ENCODE results near the gene ZBTB8OS.
"Not testable (repeated sequence)": the region's sequence is repeated elsewhere in the genome, so short reads cannot be mapped to it uniquely, and the experiment has no call there.

Gene ZBTB8OS

DNA sequence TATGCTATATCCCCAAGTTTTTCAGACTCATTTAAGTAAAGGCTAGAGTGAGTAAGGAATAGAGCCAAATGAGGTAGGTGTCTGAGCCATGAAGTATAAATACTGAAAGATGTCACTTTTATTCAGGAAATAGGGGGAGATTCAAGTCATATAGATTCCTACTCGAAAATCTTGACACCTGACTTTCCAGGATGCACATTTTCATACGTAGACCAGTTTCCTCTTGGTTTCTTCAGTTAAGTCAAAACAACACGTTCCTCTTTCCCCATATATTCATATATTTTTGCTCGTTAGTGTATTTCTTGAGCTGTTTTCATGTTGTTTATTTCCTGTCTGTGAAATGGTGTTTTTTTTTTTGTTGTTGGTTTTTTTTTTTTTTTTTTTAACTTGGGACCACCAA is 29.6 kb upstream of the ZBTB8OS start:
- not testable (repeated sequence) for H3K27me3 ChIP-seq (ENCODE audit: control insufficient read depth, insufficient read depth, low read length); H3K4me1 ChIP-seq (ENCODE audit: control insufficient read depth, insufficient read depth, low read length); H3K9me3 ChIP-seq (ENCODE audit: control insufficient read depth, low read length); H3K4me3 ChIP-seq (ENCODE audit: low read length); H3K36me3 ChIP-seq (ENCODE audit: control insufficient read depth, insufficient read depth, low read length); H3K9ac ChIP-seq (ENCODE audit: low read length)

DNA sequence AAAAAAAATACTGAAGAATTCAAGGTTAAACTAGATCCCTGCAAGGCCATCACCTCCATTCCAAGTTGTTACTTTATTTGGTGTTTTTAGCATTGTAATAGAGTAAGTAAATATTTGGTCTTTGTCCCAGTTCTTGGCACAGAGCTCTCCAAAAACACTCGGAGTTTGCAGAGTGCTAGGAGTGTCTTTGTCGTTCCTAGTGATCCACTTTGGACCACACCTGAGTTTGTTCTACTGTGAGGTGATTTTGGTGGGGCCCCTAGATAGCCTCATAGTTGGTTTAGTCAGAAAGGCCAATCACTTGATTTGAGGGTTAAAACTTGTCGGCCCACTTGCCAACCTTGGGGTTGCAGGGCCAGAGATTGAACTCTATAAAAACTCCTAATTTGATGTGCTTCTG is 26.6 kb upstream of the ZBTB8OS start:
- H3K4me3 ChIP-seq (ENCODE audit: low read length): no peak overlapping the region
- no peaks in the 10 kb centered on the region for H3K4me1 ChIP-seq (ENCODE audit: control insufficient read depth, insufficient read depth, low read length)
- H3K27me3 ChIP-seq (ENCODE audit: control insufficient read depth, insufficient read depth, low read length): no peaks in the 10 kb centered on the region
- H3K9me3 ChIP-seq (ENCODE audit: control insufficient read depth, low read length): no peaks in the 10 kb centered on the region
- H3K9ac ChIP-seq (ENCODE audit: low read length): no peak overlapping the region
- no peaks in the 10 kb centered on the region for H3K36me3 ChIP-seq (ENCODE audit: control insufficient read depth, insufficient read depth, low read length)

DNA sequence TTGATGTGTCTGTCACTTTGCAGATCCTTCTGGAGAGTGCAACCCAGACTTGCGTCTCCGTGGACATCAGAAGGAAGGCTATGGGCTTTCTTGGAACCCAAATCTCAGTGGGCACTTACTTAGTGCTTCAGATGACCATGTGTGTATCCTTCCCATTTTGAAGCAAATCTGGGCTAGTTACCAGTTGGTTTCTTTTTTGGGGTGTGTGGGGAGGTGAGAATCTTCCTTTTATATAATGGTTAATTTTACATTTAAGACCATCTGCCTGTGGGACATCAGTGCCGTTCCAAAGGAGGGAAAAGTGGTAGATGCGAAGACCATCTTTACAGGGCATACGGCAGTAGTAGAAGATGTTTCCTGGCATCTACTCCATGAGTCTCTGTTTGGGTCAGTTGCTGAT is 18.4 kb upstream of the ZBTB8OS start:
- not testable (repeated sequence) for H3K36me3 ChIP-seq (ENCODE audit: control insufficient read depth, insufficient read depth, low read length); H3K9ac ChIP-seq (ENCODE audit: low read length); H3K27me3 ChIP-seq (ENCODE audit: control insufficient read depth, insufficient read depth, low read length); H3K4me1 ChIP-seq (ENCODE audit: control insufficient read depth, insufficient read depth, low read length); H3K9me3 ChIP-seq (ENCODE audit: control insufficient read depth, low read length); H3K4me3 ChIP-seq (ENCODE audit: low read length)

DNA sequence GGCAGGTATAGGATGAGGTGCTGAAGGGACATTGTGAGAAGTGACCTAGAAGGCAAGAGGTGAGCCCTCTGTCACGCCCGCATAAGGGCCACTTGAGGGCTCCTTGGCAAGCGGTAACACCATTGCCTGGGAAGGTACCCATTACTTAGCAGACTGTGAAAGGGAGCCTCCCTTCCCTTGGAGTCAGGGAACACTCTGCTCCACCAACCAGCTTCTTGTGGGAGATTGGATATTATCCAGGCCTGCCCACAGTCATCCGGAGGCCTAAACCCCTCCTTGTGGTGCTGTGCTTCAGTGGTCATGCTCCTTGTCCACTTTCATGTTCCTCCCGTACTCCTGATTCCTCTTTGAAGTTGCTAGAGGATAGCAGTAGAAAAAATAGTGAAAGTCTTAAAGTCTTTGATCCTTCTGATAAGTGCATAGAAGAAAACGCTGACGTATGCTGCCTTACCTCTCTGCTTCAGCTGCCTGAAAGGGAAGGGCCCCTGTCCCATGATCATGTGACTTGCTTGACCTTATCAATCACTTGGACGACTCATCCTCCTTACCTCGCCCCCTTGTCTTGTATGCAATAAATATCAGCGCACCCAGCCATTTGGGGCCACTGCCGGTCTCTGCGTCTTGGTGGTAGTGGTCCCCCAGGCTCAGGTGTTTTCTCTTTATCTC is 16.7 kb upstream of the ZBTB8OS start:
- Histone ChIP-seq H3K36me3 (ENCODE audit: control insufficient read depth, insufficient read depth, low read length) (no peaks in the 10 kb centered on the region), H3K4me1 (ENCODE audit: control insufficient read depth, insufficient read depth, low read length) (no peaks in the 10 kb centered on the region), H3K4me3 (ENCODE audit: low read length) (no peak overlapping the region), H3K9ac (ENCODE audit: low read length) (no peak overlapping the region), H3K9me3 (ENCODE audit: control insufficient read depth, low read length) (no peaks in the 10 kb centered on the region), H3K27me3 (ENCODE audit: control insufficient read depth, insufficient read depth, low read length) (no peaks in the 10 kb centered on the region)

DNA sequence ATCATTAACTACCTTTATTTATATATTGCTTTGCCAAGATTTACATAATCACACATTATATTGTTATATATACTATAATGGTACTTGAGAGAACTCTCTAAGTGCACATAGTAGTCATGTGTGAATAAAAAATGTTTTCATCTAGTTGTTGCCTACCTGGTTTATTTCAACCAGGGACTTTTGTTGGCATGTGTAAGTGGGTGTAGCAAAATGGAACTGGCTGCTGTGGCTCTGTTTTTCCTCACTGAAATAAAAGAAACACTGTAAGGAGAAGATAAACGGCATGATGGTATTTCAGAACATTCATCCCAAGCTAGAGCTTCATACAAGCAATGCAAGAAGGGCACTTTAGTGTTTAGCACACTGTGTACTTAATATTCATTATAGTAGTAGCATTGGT is 15.6 kb upstream of the ZBTB8OS start:
- Histone ChIP-seq H3K36me3 (ENCODE audit: control insufficient read depth, insufficient read depth, low read length) (no peaks in the 10 kb centered on the region), H3K27me3 (ENCODE audit: control insufficient read depth, insufficient read depth, low read length) (no peaks in the 10 kb centered on the region), H3K4me3 (ENCODE audit: low read length) (no peak overlapping the region), H3K4me1 (ENCODE audit: control insufficient read depth, insufficient read depth, low read length) (no peaks in the 10 kb centered on the region), H3K9ac (ENCODE audit: low read length) (no peak overlapping the region), H3K9me3 (ENCODE audit: control insufficient read depth, low read length) (no peaks in the 10 kb centered on the region)

DNA sequence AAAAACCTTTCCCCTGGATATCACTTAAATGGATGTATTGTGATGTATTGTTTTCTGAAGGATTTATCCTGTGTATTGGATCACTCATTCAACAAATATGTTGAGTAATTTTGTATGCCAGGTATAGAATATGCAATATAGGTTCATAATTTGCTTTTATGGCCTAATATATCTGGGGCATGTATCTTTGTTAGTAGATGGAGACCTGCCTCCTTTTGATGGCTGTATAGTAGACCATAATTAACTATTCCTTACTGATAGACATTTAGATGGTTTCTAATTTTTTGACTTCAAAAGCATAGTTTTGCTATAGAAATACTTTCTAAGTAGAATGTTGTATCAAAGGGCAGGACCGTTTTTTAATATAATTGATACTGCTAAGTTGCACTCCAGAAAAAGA is 9.2 kb upstream of the ZBTB8OS start:
- Histone ChIP-seq H3K9ac (ENCODE audit: low read length) (no peak overlapping the region), H3K36me3 (ENCODE audit: control insufficient read depth, insufficient read depth, low read length) (peaks cover 9% of the 10 kb centered on the region), H3K4me3 (ENCODE audit: low read length) (no peak overlapping the region), H3K27me3 (ENCODE audit: control insufficient read depth, insufficient read depth, low read length) (no peaks in the 10 kb centered on the region), H3K9me3 (ENCODE audit: control insufficient read depth, low read length) (no peaks in the 10 kb centered on the region), H3K4me1 (ENCODE audit: control insufficient read depth, insufficient read depth, low read length) (no peaks in the 10 kb centered on the region)

DNA sequence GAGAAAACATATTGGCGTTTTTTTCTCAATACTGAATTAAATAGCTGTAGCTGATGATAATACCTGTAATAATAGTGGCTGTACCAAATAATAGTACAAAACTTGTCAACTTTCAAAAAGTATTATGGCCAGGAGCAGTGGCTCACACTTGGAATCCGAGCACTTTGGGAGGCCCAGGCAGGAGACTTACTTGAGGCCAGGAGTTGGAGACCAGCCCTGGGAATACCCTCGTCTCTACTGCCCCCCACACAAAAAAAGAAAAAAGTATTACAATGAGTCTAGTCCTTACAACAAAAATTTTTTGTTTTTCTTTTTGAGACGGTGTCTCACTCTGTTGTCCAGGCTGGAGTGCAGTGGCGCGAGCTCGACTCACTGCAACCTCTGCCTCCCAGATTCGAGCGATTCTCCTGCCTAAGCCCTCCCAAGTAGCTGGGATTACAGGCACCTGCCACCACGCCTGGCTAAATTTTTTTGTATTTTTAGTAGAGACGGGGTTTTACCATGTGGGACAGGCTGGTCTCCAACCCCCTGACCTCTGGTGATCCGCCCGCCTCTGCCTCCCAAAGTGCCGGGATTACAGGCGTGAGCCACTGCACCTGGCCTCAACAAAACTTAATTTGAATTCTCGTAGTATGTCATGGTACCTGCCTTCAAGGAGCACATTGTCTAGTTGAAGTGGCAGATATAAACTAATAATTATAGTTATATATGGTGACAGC is 2.1 kb upstream of the ZBTB8OS start:
- Histone ChIP-seq H3K4me3 (ENCODE audit: low read length) (no peak overlapping the region), H3K9ac (ENCODE audit: low read length) (no peak overlapping the region), H3K4me1 (ENCODE audit: control insufficient read depth, insufficient read depth, low read length) (peaks cover 19% of the 10 kb centered on the region), H3K9me3 (ENCODE audit: control insufficient read depth, low read length) (no peaks in the 10 kb centered on the region), H3K27me3 (ENCODE audit: control insufficient read depth, insufficient read depth, low read length) (no peaks in the 10 kb centered on the region), H3K36me3 (ENCODE audit: control insufficient read depth, insufficient read depth, low read length) (no peaks in the 10 kb centered on the region)

DNA sequence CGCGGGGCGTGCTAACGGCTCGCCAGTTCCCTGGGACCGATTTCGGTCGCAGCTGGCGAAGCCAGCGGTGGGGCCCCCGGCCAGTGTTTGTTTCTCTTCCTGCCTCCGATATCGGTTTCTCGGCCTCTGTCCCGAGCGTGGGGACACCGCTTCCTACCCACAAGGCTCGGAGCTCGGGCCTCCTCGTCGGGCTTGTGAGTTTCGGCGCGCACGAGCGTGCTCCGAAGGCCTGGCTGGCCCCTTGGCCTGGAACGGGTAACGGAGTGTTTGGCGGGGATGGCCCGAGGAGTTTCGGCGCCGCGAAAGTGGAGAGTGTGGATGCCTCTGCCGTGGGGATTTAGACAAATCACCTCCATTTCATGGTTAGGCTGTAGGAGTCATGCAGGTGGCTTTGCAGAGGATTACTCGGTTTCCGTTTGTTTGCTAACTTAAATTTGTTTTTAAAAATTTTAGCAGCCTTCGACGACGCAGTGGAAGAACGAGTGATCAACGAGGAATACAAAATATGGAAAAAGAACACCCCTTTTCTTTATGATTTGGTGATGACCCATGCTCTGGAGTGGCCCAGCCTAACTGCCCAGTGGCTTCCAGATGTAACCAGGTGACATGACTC is 1.2 kb upstream of the ZBTB8OS start:
- peak overlapping the region; percentile 48 for H3K4me3 ChIP-seq (ENCODE audit: low read length)
- no peaks in the 10 kb centered on the region for H3K27me3 ChIP-seq (ENCODE audit: control insufficient read depth, insufficient read depth, low read length)
- H3K9me3 ChIP-seq (ENCODE audit: control insufficient read depth, low read length): no peaks in the 10 kb centered on the region
- no peaks in the 10 kb centered on the region for H3K36me3 ChIP-seq (ENCODE audit: control insufficient read depth, insufficient read depth, low read length)
- peak overlapping the region; percentile 82 for H3K9ac ChIP-seq (ENCODE audit: low read length)
- H3K4me1 ChIP-seq (ENCODE audit: control insufficient read depth, insufficient read depth, low read length): peaks cover 19% of the 10 kb centered on the region

DNA sequence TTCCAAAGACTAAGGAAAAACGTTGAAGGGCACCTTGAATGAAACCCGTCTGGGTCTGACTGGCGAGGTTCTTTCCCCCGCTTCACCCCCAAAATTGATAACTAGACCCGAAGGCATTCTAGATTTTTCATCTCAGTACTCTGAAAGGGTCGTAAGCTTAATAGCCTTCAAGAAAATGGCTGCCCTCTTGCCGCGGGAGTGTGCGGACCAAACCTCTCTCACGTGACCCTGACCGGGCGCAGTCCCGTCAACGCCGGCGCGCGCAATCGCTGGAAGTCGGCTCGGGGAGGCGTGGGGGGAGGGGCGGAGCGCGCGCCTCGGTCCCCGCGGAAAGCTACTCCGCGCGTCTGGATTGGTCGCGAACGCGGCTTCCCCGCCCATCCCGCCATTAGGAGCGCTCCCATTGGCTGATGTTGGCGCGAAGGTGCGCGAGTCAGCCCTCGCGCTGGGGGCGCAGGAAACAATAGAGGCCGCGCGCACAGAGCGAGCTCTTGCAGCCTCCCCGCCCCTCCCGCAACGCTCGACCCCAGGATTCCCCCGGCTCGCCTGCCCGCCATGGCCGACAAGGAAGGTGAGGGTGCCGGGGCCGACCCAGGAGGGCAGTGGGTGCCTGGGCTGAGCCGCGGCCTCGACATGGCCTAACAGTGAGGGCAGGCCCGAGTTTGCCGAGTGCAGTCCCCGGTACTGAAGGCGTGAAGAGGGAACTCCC is 556 bp upstream of the ZBTB8OS start, which contains the start of gene RBBP4:
Gene RBBP4, plus strand, starts transcription at position 457 of the 709 bp plus-strand sequence. Its CDS starts 99 bp downstream, at position 556.
- Histone ChIP-seq H3K4me3 (ENCODE audit: low read length) (peak within 1 kb of the TSS; percentile 48), H3K36me3 (ENCODE audit: control insufficient read depth, insufficient read depth, low read length) (no peaks in the 10 kb centered on the region), H3K9ac (ENCODE audit: low read length) (peak within 1 kb of the TSS; percentile 82), H3K4me1 (ENCODE audit: control insufficient read depth, insufficient read depth, low read length) (peaks cover 19% of the 10 kb centered on the region), H3K27me3 (ENCODE audit: control insufficient read depth, insufficient read depth, low read length) (no peaks in the 10 kb centered on the region), H3K9me3 (ENCODE audit: control insufficient read depth, low read length) (no peaks in the 10 kb centered on the region)

DNA sequence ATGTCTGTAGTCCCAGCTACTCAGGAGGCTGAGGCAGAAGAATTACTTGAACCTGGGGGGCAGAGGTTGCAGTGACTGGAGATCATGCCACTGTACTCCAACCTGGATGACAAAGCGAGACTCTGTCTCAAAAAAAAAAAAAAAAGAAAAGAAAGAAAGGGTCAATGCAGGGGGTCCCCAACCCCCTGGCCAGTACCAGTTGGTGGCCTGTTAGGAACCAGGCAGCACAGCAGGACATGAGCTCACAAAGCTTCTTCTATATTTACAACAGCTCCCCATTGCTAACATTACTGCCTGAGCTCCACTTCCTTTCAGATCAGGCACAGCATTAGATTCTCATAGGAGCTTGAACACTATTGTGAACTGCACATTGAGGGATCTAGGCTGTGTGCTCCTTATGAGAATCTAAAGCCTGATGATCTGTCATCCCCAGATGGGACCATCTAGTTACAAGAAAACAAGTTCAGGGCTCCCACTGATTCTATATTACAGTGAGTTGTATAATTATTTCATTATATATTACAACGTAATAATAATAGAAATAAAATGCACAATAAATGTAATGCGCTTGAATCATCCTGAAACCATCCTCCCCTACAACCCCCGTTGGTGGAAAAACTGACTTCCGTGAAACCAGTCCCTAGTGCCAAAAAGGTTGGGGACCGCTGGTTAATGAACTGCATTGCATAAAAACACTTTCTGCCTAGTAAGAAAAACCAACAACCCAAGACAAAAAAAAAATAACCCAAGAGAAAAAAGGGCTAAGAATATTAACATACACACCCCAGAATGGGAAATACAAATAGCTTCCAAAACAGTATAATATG is 2.8 kb downstream of the ZBTB8OS start:
- Histone ChIP-seq H3K9me3 (ENCODE audit: control insufficient read depth, low read length) (no peaks in the 10 kb centered on the region), H3K36me3 (ENCODE audit: control insufficient read depth, insufficient read depth, low read length) (no peaks in the 10 kb centered on the region), H3K4me1 (ENCODE audit: control insufficient read depth, insufficient read depth, low read length) (peaks cover 14% of the 10 kb centered on the region), H3K9ac (ENCODE audit: low read length) (no peak overlapping the region), H3K4me3 (ENCODE audit: low read length) (no peak overlapping the region), H3K27me3 (ENCODE audit: control insufficient read depth, insufficient read depth, low read length) (no peaks in the 10 kb centered on the region)

DNA sequence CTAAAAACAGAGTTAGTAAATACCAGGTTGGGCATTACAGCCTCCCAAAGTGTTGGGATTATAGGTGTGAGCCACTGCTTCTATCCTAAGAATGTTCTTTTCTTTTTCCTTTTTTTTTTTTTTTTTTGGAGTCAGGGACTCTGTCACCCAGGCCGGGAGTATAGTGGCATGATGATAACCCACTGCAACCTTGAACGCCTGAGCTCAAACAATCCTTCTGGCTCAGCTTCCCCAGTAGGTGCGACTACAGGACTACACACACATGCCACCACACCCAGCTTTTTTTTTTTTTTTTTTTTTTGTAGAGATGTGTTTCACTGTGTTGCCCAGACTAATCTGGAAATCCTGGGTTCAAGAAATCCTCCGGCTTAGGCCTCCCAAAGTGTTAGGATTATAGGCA is 5.9 kb downstream of the ZBTB8OS start:
- Histone ChIP-seq H3K4me1 (ENCODE audit: control insufficient read depth, insufficient read depth, low read length) (peaks cover 5% of the 10 kb centered on the region), H3K9me3 (ENCODE audit: control insufficient read depth, low read length) (no peaks in the 10 kb centered on the region), H3K36me3 (ENCODE audit: control insufficient read depth, insufficient read depth, low read length) (no peaks in the 10 kb centered on the region), H3K4me3 (ENCODE audit: low read length) (no peak overlapping the region), H3K27me3 (ENCODE audit: control insufficient read depth, insufficient read depth, low read length) (no peaks in the 10 kb centered on the region), H3K9ac (ENCODE audit: low read length) (no peak overlapping the region)

Measured in mucosa of stomach (tissue), 1 donor.